ENCODE measurements around the gene ZSCAN20. TPM values are rescaled to one million over a fixed set of nuclear protein-coding genes. Genes with fewer than 3 reads are reported as not detected.

Gene ZSCAN20
- total and polyA plus RNA-seq, 2 experiments from 2014 or later = 0.91 to 4.9 TPM

GRCh38 chr1:33460947-33461629 is 11.4 kb upstream of the ZSCAN20 start:
- no peaks in the 10 kb centered on the region for H3K79me2 ChIP-seq (replicated peaks; ENCODE audit: insufficient read depth)
- peaks cover 5% of the 10 kb centered on the region for H3K27me3 Mint-ChIP-seq (ENCODE audit: insufficient read depth, low read depth, poor library complexity)
- no peak overlapping the region for H3K4me3 ChIP-seq
- ATAC-seq (no peak), DNase-seq (ENCODE audit: low spot score) (no peak)
- H3K4me1 Mint-ChIP-seq = no peaks in the 10 kb centered on the region; the same call in 2 of the 3 replicates
- H3K4me2 ChIP-seq = no peak overlapping the region
- no peaks in the 10 kb centered on the region for H3K36me3 ChIP-seq (ENCODE audit: insufficient read depth)
- no peaks in the 10 kb centered on the region for H3K36me3 Mint-ChIP-seq (ENCODE audit: low read depth)
- TF ChIP-seq ZNF462 (CRISPR knock-in tag; IDR thresholded peaks at IDR 0.05) = no peak
- no peaks in the 10 kb centered on the region for H3K9me2 ChIP-seq (ENCODE audit: insufficient read depth)
- no peak overlapping the region for H3K27ac Mint-ChIP-seq
- 0 out of 2 replicates have a peak, but pooled peaks cover 3% of the 10 kb centered on the region for H3K27me3 ChIP-seq (ENCODE audit: insufficient read depth)
- no peak overlapping the region for H3K27ac ChIP-seq (ENCODE audit: low read depth)
- no peaks in the 10 kb centered on the region for H3K9me3 Mint-ChIP-seq
- no peaks in the 10 kb centered on the region for H4K20me1 ChIP-seq (replicated peaks; ENCODE audit: insufficient read depth)
- no peaks in the 10 kb centered on the region for H3K4me1 ChIP-seq (ENCODE audit: insufficient read depth)
- H2AFZ ChIP-seq = no peak overlapping the region
- H3K4me3 Mint-ChIP-seq = no peak overlapping the region
- H3F3A ChIP-seq (replicated peaks; ENCODE audit: low read depth) = no peaks in the 10 kb centered on the region

GRCh38 chr1:33462405-33463164 is 9.9 kb upstream of the ZSCAN20 start:
- H3K27me3 Mint-ChIP-seq (ENCODE audit: insufficient read depth, low read depth, poor library complexity) = peaks cover 7% of the 10 kb centered on the region
- H3K36me3 ChIP-seq (ENCODE audit: insufficient read depth) = no peaks in the 10 kb centered on the region
- H3K9me2 ChIP-seq (ENCODE audit: insufficient read depth) = no peaks in the 10 kb centered on the region
- no peaks in the 10 kb centered on the region for H3F3A ChIP-seq (replicated peaks; ENCODE audit: low read depth)
- no peaks in the 10 kb centered on the region for H3K9me3 Mint-ChIP-seq
- H3K36me3 Mint-ChIP-seq (ENCODE audit: low read depth) = no peaks in the 10 kb centered on the region
- DNase-seq (ENCODE audit: low spot score) (no peak), ATAC-seq (no peak)
- H3K27ac ChIP-seq (ENCODE audit: low read depth) = no peak overlapping the region
- no peak overlapping the region for H3K27ac Mint-ChIP-seq
- H4K20me1 ChIP-seq (replicated peaks; ENCODE audit: insufficient read depth) = no peaks in the 10 kb centered on the region
- H3K4me2 ChIP-seq = no peak overlapping the region
- no peak overlapping the region for H2AFZ ChIP-seq
- H3K4me3 Mint-ChIP-seq = no peak overlapping the region
- H3K4me1 ChIP-seq (ENCODE audit: insufficient read depth) = no peaks in the 10 kb centered on the region
- H3K4me1 Mint-ChIP-seq = no peaks in the 10 kb centered on the region; the same call in 2 of the 3 replicates
- no peak overlapping the region for H3K4me3 ChIP-seq
- H3K27me3 ChIP-seq (ENCODE audit: insufficient read depth) = 0 out of 2 replicates have a peak, but pooled peaks cover 3% of the 10 kb centered on the region
- no peaks in the 10 kb centered on the region for H3K79me2 ChIP-seq (replicated peaks; ENCODE audit: insufficient read depth)
- TF ChIP-seq JUNB (IDR thresholded peaks at IDR 0.05; ENCODE audit: unreplicated experiment) = no peak
- no peak for TF ChIP-seq CTCF (conservative IDR thresholded peaks at IDR 0.05; ENCODE audit: low read depth in 2 of 2)
- no peak for TF ChIP-seq POLR2AphosphoS5 (IDR thresholded peaks at IDR 0.05; ENCODE audit: low read depth)
- no peak for TF ChIP-seq EZH2 (IDR thresholded peaks at IDR 0.05; ENCODE audit: low read depth, unreplicated experiment)
- TF ChIP-seq EZH2phosphoT487 (IDR thresholded peaks at IDR 0.05; ENCODE audit: unreplicated experiment) = no peak
- no peak for TF ChIP-seq NANOG (IDR thresholded peaks at IDR 0.05; ENCODE audit: borderline replicate concordance)
- no peak for TF ChIP-seq ZNF331 (CRISPR knock-in tag; IDR thresholded peaks at IDR 0.05; ENCODE audit: low read depth)
- TF ChIP-seq CREB1 (CRISPR knock-in tag; IDR thresholded peaks at IDR 0.05; ENCODE audit: low read depth) = no peak
- TF ChIP-seq ZNF114 (CRISPR knock-in tag; IDR thresholded peaks at IDR 0.05) = no peak
- TF ChIP-seq STAT1 (IDR thresholded peaks at IDR 0.05; ENCODE audit: unreplicated experiment) = no peak

Data from GM23338 (cell line).